ENCODE data around the gene FBXO41. TPM values are rescaled to one million over a fixed set of nuclear protein-coding genes. Genes with fewer than 3 reads are reported as not detected.

The FBXO41 gene
- total RNA-seq, 1 experiment from 2014 or later, result 6.5 TPM

GRCh38 chr2:73323551-73323950, 39.3 kb upstream of the FBXO41 start:
- intact Hi-C loops (cut with micrococcal nuclease; ENCODE audit: unreplicated experiment), result no loop called here
- no peak for TF ChIP-seq TCF7L2 (IDR thresholded peaks at IDR 0.05; ENCODE audit: low read depth, low read length)
- TF ChIP-seq POLR2AphosphoS5 (IDR thresholded peaks at IDR 0.05; ENCODE audit: low read depth, low read length), result no peak
- no peak for TF ChIP-seq REST (IDR thresholded peaks at IDR 0.05; ENCODE audit: insufficient read depth in 1 of 2, low read depth in 2 of 2, low read length in 1 of 2)
- TF ChIP-seq SIN3A (IDR thresholded peaks at IDR 0.05; ENCODE audit: borderline replicate concordance, insufficient read depth, low read depth, low read length), result no peak
- no peak for TF ChIP-seq CTCF (IDR thresholded peaks at IDR 0.05)
- CTCF ChIA-PET, result no interaction called here

GRCh38 chr2:73314441-73314840, 30.2 kb upstream of the FBXO41 start:
- peaks cover 15% of the 10 kb centered on the region for H3K27me3 ChIP-seq (ENCODE audit: control insufficient read depth, insufficient read depth, low read length)
- no peaks in the 10 kb centered on the region for H3K9me3 ChIP-seq (ENCODE audit: control insufficient read depth, insufficient read depth, low read depth, low read length)
- ChIA-PET POLR2A (no interaction called here), CTCF (no interaction called here)
- ATAC-seq (no peak), DNase-seq (ENCODE audit: low read depth, low spot score) (no peak)
- no peaks in the 10 kb centered on the region for H3K4me1 ChIP-seq (ENCODE audit: control insufficient read depth, insufficient read depth, low read length)
- TF ChIP-seq POLR2AphosphoS5 (IDR thresholded peaks at IDR 0.05; ENCODE audit: low read depth, low read length) (no peak), SIN3A (IDR thresholded peaks at IDR 0.05; ENCODE audit: borderline replicate concordance, insufficient read depth, low read depth, low read length) (no peak), TCF7L2 (IDR thresholded peaks at IDR 0.05; ENCODE audit: low read depth, low read length) (no peak), REST (IDR thresholded peaks at IDR 0.05; ENCODE audit: insufficient read depth in 1 of 2, low read depth in 2 of 2, low read length in 1 of 2) (no peak), CTCF (IDR thresholded peaks at IDR 0.05) (no peak)
- H3K4me3 ChIP-seq (ENCODE audit: low read depth in 2 of 2, low read length in 2 of 2), result no peak overlapping the region
- no TSS peak for BruUV-seq (replicated peaks)
- no peak overlapping the region for H3K27ac ChIP-seq (ENCODE audit: low read length)
- intact Hi-C loops (cut with micrococcal nuclease; ENCODE audit: unreplicated experiment) (no loop called here), in situ Hi-C loops (cut with HindIII; ENCODE audit: low pct_unique_long_range_greater_than_20kb, low sequenced_read_pairs) (no loop called here)
- H3K36me3 ChIP-seq (ENCODE audit: control insufficient read depth, insufficient read depth, low read length), result no peaks in the 10 kb centered on the region

More at GRCh38 chr2:73323551-73323950, 39.3 kb upstream of the FBXO41 start:
- POLR2A ChIA-PET, result no interaction called here
- no peaks in the 10 kb centered on the region for H3K9me3 ChIP-seq (ENCODE audit: control insufficient read depth, insufficient read depth, low read depth, low read length)
- BruUV-seq (replicated peaks), result no TSS peak
- H3K4me1 ChIP-seq (ENCODE audit: control insufficient read depth, insufficient read depth, low read length), result no peaks in the 10 kb centered on the region
- in situ Hi-C loops (cut with HindIII; ENCODE audit: low pct_unique_long_range_greater_than_20kb, low sequenced_read_pairs), result no loop called here
- no peak overlapping the region for H3K4me3 ChIP-seq (ENCODE audit: low read depth in 2 of 2, low read length in 2 of 2)
- H3K36me3 ChIP-seq (ENCODE audit: control insufficient read depth, insufficient read depth, low read length), result no peaks in the 10 kb centered on the region
- DNase-seq (ENCODE audit: low read depth, low spot score), result no peak
- peaks cover 38% of the 10 kb centered on the region for H3K27me3 ChIP-seq (ENCODE audit: control insufficient read depth, insufficient read depth, low read length)
- no peak for ATAC-seq
- H3K27ac ChIP-seq (ENCODE audit: low read length), result no peak overlapping the region
